RWPE1 (cell line): Measurements from ENCODE around the gene UQCRC2.
"Not testable (repeated sequence)": the region's sequence is repeated elsewhere in the genome, so short reads cannot be mapped to it uniquely, and the experiment has no call there.

Experiments
- CTCF ChIA-PET: fragments of 350-600 bp; sonication (Branson Sonifier 250); formaldehyde crosslinking; extraction: SDS; loops from one replicate; lab custom pipeline; 2021; lab: Yijun Ruan, JAX
- POLR2A ChIA-PET: fragments of 400-600 bp; formaldehyde crosslinking; extraction: SDS; loops from one replicate; lab custom pipeline; 2020; ENCODE audit warnings: antibody characterized with exemption; ENCODE audit not compliant: low non-redundant PET; lab: Yijun Ruan, JAX
- DNase-seq: peaks from one replicate; pipeline ENCODE4 v3.0.0; 2012; ENCODE audit warnings: low spot score
- H3K27ac ChIP-seq: fragments of 450-650 bp; 2 replicates; pipeline ENCODE4 v1.5.1; 2017
- TF ChIP-seq, protein P1 (sequence below): fragments of 450-650 bp; conservative IDR thresholded peaks from 2 replicates; pipeline ENCODE4 v1.5.1; 2017; ENCODE audit warnings: low read depth, mild to moderate bottlenecking

UQCRC2 gene

GRCh38 chr16:22013486-22013885 is 60.3 kb downstream of the UQCRC2 start:
- H3K27ac ChIP-seq, result no peak overlapping the region
- TF ChIP-seq, protein P1, sequence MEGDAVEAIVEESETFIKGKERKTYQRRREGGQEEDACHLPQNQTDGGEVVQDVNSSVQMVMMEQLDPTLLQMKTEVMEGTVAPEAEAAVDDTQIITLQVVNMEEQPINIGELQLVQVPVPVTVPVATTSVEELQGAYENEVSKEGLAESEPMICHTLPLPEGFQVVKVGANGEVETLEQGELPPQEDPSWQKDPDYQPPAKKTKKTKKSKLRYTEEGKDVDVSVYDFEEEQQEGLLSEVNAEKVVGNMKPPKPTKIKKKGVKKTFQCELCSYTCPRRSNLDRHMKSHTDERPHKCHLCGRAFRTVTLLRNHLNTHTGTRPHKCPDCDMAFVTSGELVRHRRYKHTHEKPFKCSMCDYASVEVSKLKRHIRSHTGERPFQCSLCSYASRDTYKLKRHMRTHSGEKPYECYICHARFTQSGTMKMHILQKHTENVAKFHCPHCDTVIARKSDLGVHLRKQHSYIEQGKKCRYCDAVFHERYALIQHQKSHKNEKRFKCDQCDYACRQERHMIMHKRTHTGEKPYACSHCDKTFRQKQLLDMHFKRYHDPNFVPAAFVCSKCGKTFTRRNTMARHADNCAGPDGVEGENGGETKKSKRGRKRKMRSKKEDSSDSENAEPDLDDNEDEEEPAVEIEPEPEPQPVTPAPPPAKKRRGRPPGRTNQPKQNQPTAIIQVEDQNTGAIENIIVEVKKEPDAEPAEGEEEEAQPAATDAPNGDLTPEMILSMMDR, result no peak
- ChIA-PET POLR2A (no interaction called here), CTCF (interaction anchor here (0.5 kb wide), 1 partner anchor 1583 kb away, joined by 4 read pairs; the partner anchor contains the start of gene NDUFAB1)
- no peak for DNase-seq

DNA sequence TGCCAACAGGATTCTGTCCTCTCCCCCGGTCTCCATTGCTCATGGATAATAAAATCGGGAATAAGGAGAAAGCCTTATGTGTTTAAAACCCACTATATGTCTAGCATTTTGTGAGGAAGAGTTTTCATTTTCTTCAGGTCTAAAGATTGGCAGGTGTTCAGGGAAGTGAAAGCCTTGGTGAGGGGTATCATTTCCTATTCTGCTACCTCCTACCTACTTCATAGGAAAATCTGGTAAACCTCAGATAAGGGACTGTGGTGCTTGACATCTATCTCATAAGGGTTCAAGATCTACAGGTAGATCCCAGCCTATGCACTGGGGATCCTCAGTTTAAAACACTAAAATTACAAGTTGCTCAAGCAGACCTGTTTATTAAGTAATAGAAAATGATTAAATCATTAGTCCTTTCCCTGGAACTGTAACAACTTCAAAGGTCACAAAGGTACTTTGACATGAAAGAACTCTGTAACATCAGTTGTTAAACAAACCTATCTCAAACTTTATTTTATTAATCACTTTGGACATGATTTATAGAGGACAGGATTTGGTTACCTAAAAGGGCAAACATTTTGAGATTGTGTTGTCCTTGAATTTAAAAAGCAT is 61.2 kb downstream of the UQCRC2 start:
- TF ChIP-seq, protein P1, result no peak
- H3K27ac ChIP-seq, result no peak overlapping the region
- CTCF ChIA-PET, result no interaction called here
- POLR2A ChIA-PET, result no interaction called here
- no peak for DNase-seq

- CTCF ChIA-PET, result interaction anchor here (0.6 kb wide), 1 partner anchor 458 kb away, joined by 3 read pairs; no protein-coding TSS in a partner anchor
- DNase-seq, result no peak
- POLR2A ChIA-PET, result interaction anchor here (0.5 kb wide), 1 partner anchor 8 kb away, joined by 5 read pairs; no protein-coding TSS in a partner anchor
- TF ChIP-seq, protein P1, result no peak
- H3K27ac ChIP-seq, result no peak overlapping the region
Measured at GRCh38 chr16:22016927-22017326, 63.8 kb downstream of the UQCRC2 start.

DNA sequence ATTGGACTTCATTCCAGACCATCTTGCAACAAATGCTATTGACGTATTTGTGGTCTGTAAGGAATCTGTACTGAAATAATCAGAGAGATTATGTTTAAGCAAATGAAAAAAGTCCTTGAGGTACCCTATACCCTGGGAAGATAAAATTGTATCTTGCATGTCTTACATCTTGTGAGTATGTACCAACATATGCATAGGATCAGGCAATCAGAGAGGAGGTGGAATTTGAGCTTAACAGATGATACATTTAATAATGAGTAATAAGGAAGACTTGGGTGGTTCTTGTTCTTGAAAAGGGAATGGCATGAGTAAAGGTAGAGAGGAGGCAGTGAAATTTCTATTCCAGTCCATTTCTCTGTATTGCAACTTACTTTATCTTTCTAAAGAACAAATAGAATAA is 65.4 kb downstream of the UQCRC2 start:
- DNase-seq, result peak; percentile 34
- no peak overlapping the region for H3K27ac ChIP-seq
- TF ChIP-seq, protein P1, result no peak
- CTCF ChIA-PET, result no interaction called here
- POLR2A ChIA-PET, result no interaction called here

GRCh38 chr16:22022151-22022550 is 69.0 kb downstream of the UQCRC2 start:
- CTCF ChIA-PET, result no interaction called here

GRCh38 chr16:22023505-22023904 is 70.3 kb downstream of the UQCRC2 start:
- TF ChIP-seq, protein P1, result no peak
- ChIA-PET CTCF (interaction anchor here (0.7 kb wide), 2 partner anchors 15 to 48 kb away, joined by 3 read pairs; no protein-coding TSS in a partner anchor), POLR2A (no interaction called here)
- H3K27ac ChIP-seq, result no peak overlapping the region
- no peak for DNase-seq

More at GRCh38 chr16:22022151-22022550, 69.0 kb downstream of the UQCRC2 start:
- H3K27ac ChIP-seq, result no peak overlapping the region
- POLR2A ChIA-PET, result no interaction called here
- TF ChIP-seq, protein P1, result no peak
- no peak for DNase-seq

DNA sequence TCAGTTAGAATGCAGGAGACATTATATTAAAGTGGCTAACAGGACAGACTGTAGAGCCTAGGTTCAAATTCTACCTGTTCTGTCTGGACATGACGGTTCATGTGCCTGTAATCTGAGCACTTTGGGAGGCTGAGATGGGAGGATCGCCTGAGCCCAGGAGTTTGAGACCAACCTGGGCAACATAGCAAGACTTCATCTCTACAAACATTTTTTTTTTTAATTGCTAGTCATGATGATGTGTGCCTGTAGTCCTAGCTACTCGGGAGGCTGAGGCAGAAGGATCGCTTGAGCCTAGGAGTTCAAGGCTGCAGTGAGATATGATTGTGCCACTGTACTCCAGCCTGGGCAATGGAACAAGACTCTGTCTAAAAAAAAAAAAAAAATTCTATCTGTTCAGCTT is 71.6 kb downstream of the UQCRC2 start:
- DNase-seq, H3K27ac ChIP-seq: not testable (repeated sequence)
- ChIA-PET POLR2A (interaction anchor here (0.7 kb wide), 1 partner anchor 8 kb away, joined by 5 read pairs; no protein-coding TSS in a partner anchor), CTCF (interaction anchor here (0.6 to 1.1 kb wide), 2 partner anchors 53 to 663 kb away, joined by 3 to 5 read pairs; no protein-coding TSS in a partner anchor)
